B cell (primary cell): ENCODE results near the gene PGM1. TPM values are rescaled to one million over a fixed set of nuclear protein-coding genes. Genes with fewer than 3 reads are reported as not detected.

Experiments
- ATAC-seq: fragments of 200-7000 bp; cut with Tn5 transposase; one replicate; pipeline ENCODE4 v1.10.0; 2021; ENCODE audit warnings: low read depth, mild to moderate bottlenecking, moderate number of reproducible peaks, moderate library complexity
- CTCF ChIA-PET: fragments of 350-600 bp; sonication (Branson Sonifier 250); formaldehyde crosslinking; loops from one replicate; lab custom pipeline; 2021; ENCODE audit warnings: antibody characterized with exemption, inconsistent platforms; lab: Charles Lee
- POLR2A ChIA-PET: fragments of 350-600 bp; sonication (Branson Sonifier 250); formaldehyde crosslinking; loops from one replicate; lab custom pipeline; 2021; ENCODE audit warnings: antibody characterized with exemption; lab: Charles Lee
- DNase-seq: peaks from one replicate; pipeline ENCODE4 v3.0.0; 2013
- H2AFZ ChIP-seq: 2 replicates; pipeline ENCODE4 v1.6.1; 2012; ENCODE audit warnings: mild to moderate bottlenecking, low read depth, low read length; ENCODE audit not compliant: insufficient read depth, poor library complexity, severe bottlenecking
- H3K27ac ChIP-seq, 2 donors: 1 replicate in 1 of 2; 2 replicates in 1 of 2; pipeline ENCODE4 v1.5.1; 2012 to 2013; ENCODE audit warnings: low read length in 2 of 2, mild to moderate bottlenecking in 2 of 2, moderate library complexity in 1 of 2
- H3K27me3 ChIP-seq, 4 experiments: fragments of 200-600 bp in 1 of 4; sonication (generic) in 1 of 4; replicated peaks in 1 of 4; 1 replicate in 2 of 4; 2 replicates in 2 of 4; pipeline versions ENCODE4 v1.6.1 to v1.7.0; 2013 to 2016; ENCODE audit warnings: low read length in 3 of 4, mild to moderate bottlenecking in 2 of 4, mixed read lengths in 1 of 4, moderate library complexity in 1 of 4; ENCODE audit not compliant: insufficient read depth in 4 of 4, control insufficient read depth in 3 of 4; ENCODE audit errors: control extremely low read depth in 1 of 4
- H3K36me3 ChIP-seq, 2 experiments: replicated peaks in 1 of 2; 1 replicate in 1 of 2; 2 replicates in 1 of 2; pipeline versions ENCODE4 v1.6.1 to v1.7.1; 2013; ENCODE audit warnings: low read length in 1 of 2; ENCODE audit not compliant: insufficient read depth in 2 of 2, control insufficient read depth in 1 of 2; ENCODE audit errors: control extremely low read depth in 1 of 2, extremely low read depth in 1 of 2
- H3K4me1 ChIP-seq, 2 donors: fragments of 200-600 bp in 1 of 2; sonication (generic) in 1 of 2; 1 replicate in 1 of 2; 2 replicates in 1 of 2; pipeline versions ENCODE4 v1.5.1 to v1.6.1; 2013 to 2017; ENCODE audit warnings: low read length in 2 of 2; ENCODE audit not compliant: control insufficient read depth in 2 of 2, insufficient read depth in 2 of 2
- H3K4me2 ChIP-seq: replicated peaks from 2 replicates; pipeline ENCODE3; 2012; ENCODE audit warnings: mild to moderate bottlenecking, low read depth, low read length; ENCODE audit not compliant: poor library complexity, severe bottlenecking
- H3K4me3 ChIP-seq, 5 experiments: fragments of 200-600 bp in 1 of 5; sonication (generic) in 1 of 5; 1 replicate in 3 of 5; 2 replicates in 2 of 5; pipeline versions ENCODE4 v1.5.1 to v1.7.0; 2011 to 2016; ENCODE audit warnings: low read length in 4 of 5, mild to moderate bottlenecking in 4 of 5, low read depth in 2 of 5, control low read depth in 1 of 5, moderate library complexity in 1 of 5; ENCODE audit not compliant: insufficient read depth in 1 of 5; ENCODE audit errors: control extremely low read depth in 1 of 5, extremely low read depth in 1 of 5
- H3K79me2 ChIP-seq: fragments of 200-600 bp; sonication (generic); one replicate; pipeline ENCODE4 v1.6.0; 2016; ENCODE audit warnings: low read length; ENCODE audit not compliant: control insufficient read depth, insufficient read depth
- H3K9ac ChIP-seq: fragments of 200-600 bp; sonication (generic); 2 replicates; pipeline ENCODE4 v1.6.1; 2017; ENCODE audit warnings: mild to moderate bottlenecking, low read length, moderate library complexity
- H3K9me3 ChIP-seq, 3 donors: one replicate each; pipeline versions ENCODE4 v1.6.1 to v1.7.1; 2013; ENCODE audit warnings: low read length in 2 of 3; ENCODE audit not compliant: control insufficient read depth in 2 of 3, insufficient read depth in 1 of 3; ENCODE audit errors: control extremely low read depth in 1 of 3
- H4K20me1 ChIP-seq: 2 replicates; pipeline ENCODE4 v1.6.0; 2012; ENCODE audit warnings: mild to moderate bottlenecking, low read length; ENCODE audit not compliant: insufficient read depth, control insufficient read depth, poor library complexity, severe bottlenecking
- H3K27ac Mint-ChIP-seq: one replicate; pipeline ENCODE4 v1.8.0; 2021; ENCODE audit warnings: mixed read lengths
- H3K27me3 Mint-ChIP-seq: one replicate; pipeline ENCODE4 v1.8.0; 2021; ENCODE audit warnings: mixed read lengths
- H3K4me1 Mint-ChIP-seq: one replicate; pipeline ENCODE4 v1.8.0; 2021; ENCODE audit warnings: mixed read lengths
- H3K4me3 Mint-ChIP-seq: one replicate; pipeline ENCODE4 v1.8.0; 2021; ENCODE audit warnings: mixed read lengths
- H3K9me3 Mint-ChIP-seq: one replicate; pipeline ENCODE4 v1.8.0; 2022; ENCODE audit warnings: mixed read lengths; ENCODE audit not compliant: insufficient read depth
- EZH2 ChIP-seq: IDR thresholded peaks from 2 replicates; pipeline ENCODE4 v1.6.1; 2012; ENCODE audit warnings: borderline replicate concordance, low read depth, mild to moderate bottlenecking, moderate library complexity, low read length; ENCODE audit not compliant: insufficient read depth, poor library complexity, severe bottlenecking
- WGBS: methylation state at CpG from one replicate; pipeline ENCODE4 v1.1.5; 2013; ENCODE audit warnings: missing lambda C conversion rate; ENCODE audit not compliant: insufficient coverage; 5-methylcytosine and 5-hydroxymethylcytosine counted together
- intact Hi-C: fragments of 100-400 bp; cut with micrococcal nuclease; formaldehyde crosslinking; loops from one replicate; pipeline ENCODE4 v1.10.0; 2022
- polyA plus RNA-seq: library from polyadenylated mRNA; depleted of rRNA; stranded (reverse); fragments of >200 nt; gene quantifications from 2 replicates; pipeline ENCODE4 v1.2.3, GENCODE V29; 2012
- total RNA-seq, 2 donors: library from RNA; stranded (reverse); fragments of 120-200 nt in 1 of 2; gene quantifications; 1 replicate in 1 of 2; 2 replicates in 1 of 2; pipeline versions ENCODE4 v1.2.3 to v1.2.4, GENCODE V29; 2013 to 2022
- TF ChIP-seq, protein P1 (sequence below): fragments of 200-600 bp; IDR thresholded peaks from one replicate; pipeline ENCODE4 v1.8.0; 2022; ENCODE audit warnings: antibody characterized with exemption, mild to moderate bottlenecking

The PGM1 gene
- total and polyA plus RNA-seq, 2 donors (not counting 1 experiment from before 2014, with no cell fraction given) = 4.2 to 13.2 TPM

DNA sequence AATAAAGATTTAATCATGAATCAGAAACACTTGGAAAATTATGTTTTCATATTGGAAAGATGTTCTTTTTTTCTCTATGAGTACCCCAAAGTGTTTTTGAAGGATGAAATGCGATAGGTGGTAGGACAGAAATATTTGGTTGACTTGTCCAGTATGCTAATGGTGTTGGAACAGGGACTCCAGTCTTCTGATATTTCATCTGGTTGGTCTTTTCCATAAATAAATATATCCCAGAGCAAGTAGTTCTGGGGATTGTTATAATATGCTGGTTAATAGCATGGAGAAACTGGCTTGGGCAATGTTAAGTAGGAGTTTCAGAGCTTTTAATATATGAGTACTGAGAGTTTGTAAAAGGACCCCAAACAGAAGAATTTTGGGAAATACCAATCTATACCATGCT, 8.7 kb downstream of the PGM1 start:
- DNase-seq (no peak), ATAC-seq (no peak)
- H3K4me3 ChIP-seq = no peak overlapping the region
- no peaks in the 10 kb centered on the region for H3K36me3 ChIP-seq
- no peak overlapping the region for H3K27ac ChIP-seq
- no peaks in the 10 kb centered on the region for H3K4me1 ChIP-seq
- H4K20me1 ChIP-seq = no peaks in the 10 kb centered on the region
- H3K9me3 ChIP-seq = no peaks in the 10 kb centered on the region
- TF ChIP-seq, protein P1, sequence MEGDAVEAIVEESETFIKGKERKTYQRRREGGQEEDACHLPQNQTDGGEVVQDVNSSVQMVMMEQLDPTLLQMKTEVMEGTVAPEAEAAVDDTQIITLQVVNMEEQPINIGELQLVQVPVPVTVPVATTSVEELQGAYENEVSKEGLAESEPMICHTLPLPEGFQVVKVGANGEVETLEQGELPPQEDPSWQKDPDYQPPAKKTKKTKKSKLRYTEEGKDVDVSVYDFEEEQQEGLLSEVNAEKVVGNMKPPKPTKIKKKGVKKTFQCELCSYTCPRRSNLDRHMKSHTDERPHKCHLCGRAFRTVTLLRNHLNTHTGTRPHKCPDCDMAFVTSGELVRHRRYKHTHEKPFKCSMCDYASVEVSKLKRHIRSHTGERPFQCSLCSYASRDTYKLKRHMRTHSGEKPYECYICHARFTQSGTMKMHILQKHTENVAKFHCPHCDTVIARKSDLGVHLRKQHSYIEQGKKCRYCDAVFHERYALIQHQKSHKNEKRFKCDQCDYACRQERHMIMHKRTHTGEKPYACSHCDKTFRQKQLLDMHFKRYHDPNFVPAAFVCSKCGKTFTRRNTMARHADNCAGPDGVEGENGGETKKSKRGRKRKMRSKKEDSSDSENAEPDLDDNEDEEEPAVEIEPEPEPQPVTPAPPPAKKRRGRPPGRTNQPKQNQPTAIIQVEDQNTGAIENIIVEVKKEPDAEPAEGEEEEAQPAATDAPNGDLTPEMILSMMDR = no peak
- no peak for TF ChIP-seq EZH2
- Mint-ChIP-seq H3K4me3 (no peak overlapping the region), H3K27me3 (no peaks in the 10 kb centered on the region), H3K27ac (no peak overlapping the region), H3K4me1 (no peaks in the 10 kb centered on the region), H3K9me3 (no peaks in the 10 kb centered on the region)
- POLR2A ChIA-PET = no interaction called here
- no CpG with 5 or more reads among the region's 1 CpG for WGBS
- no peak overlapping the region for H3K9ac ChIP-seq
- no peak overlapping the region for H3K4me2 ChIP-seq
- intact Hi-C loops = no loop called here
- CTCF ChIA-PET = no interaction called here
- no peaks in the 10 kb centered on the region for H3K27me3 ChIP-seq
- no peak overlapping the region for H2AFZ ChIP-seq
- peaks cover under 1% of the 10 kb centered on the region for H3K79me2 ChIP-seq

DNA sequence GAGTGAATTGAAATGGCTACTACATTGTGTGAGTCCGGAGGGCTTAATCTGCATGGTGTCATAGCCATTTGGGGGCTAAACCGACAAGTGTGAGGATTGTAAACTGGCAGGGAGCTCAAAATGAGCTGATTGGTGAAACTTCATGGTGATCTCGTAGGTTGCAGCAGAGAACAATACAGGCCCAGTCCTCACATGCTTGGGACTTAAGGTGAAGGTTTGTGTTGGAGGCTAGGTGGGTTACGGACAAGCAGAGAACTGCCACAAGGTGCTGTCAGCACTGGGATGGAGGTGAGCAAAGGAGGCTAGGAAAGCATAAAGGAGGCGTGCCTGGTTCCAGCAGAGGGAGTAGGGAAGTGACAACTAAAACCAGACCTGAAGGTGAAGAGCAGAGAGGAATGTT, 9.4 kb downstream of the PGM1 start:
- H3K27ac ChIP-seq = no peak overlapping the region
- POLR2A ChIA-PET = no interaction called here
- H3K79me2 ChIP-seq = no peaks in the 10 kb centered on the region
- no peak for DNase-seq
- H3K4me3 ChIP-seq = no peak overlapping the region
- intact Hi-C loops = no loop called here
- WGBS = 84% methylated on average over 4 of the region's 5 CpGs
- H4K20me1 ChIP-seq = no peaks in the 10 kb centered on the region
- H3K4me2 ChIP-seq = no peak overlapping the region
- Mint-ChIP-seq H3K4me3 (no peak overlapping the region), H3K9me3 (no peaks in the 10 kb centered on the region), H3K27ac (no peak overlapping the region), H3K4me1 (no peaks in the 10 kb centered on the region), H3K27me3 (no peaks in the 10 kb centered on the region)
- H3K36me3 ChIP-seq = no peaks in the 10 kb centered on the region
- ATAC-seq = no peak
- H2AFZ ChIP-seq = no peak overlapping the region
- H3K9ac ChIP-seq = no peak overlapping the region
- no peaks in the 10 kb centered on the region for H3K4me1 ChIP-seq
- no peak for TF ChIP-seq EZH2
- TF ChIP-seq, protein P1 = no peak
- H3K27me3 ChIP-seq = no peaks in the 10 kb centered on the region
- no peaks in the 10 kb centered on the region for H3K9me3 ChIP-seq
- CTCF ChIA-PET = interaction anchor here (0.6 kb wide), 2 partner anchors 183 to 533 kb away, joined by 3 to 7 read pairs; no protein-coding TSS in a partner anchor
